Progenitor cell of endocrine pancreas (in vitro differentiated cells): ENCODE data around the gene FLOT2. TPM values are rescaled to one million over a fixed set of nuclear protein-coding genes. Genes with fewer than 3 reads are reported as not detected.
"Not testable (repeated sequence)": the region's sequence is repeated elsewhere in the genome, so short reads cannot be mapped to it uniquely, and the experiment has no call there.

Experiments
- DNase-seq: peaks from one replicate; pipeline ENCODE4 v3.0.0; 2021; ENCODE audit warnings: low spot score; ENCODE audit not compliant: unreplicated experiment
- H3K27ac Mint-ChIP-seq: 2 replicates; pipeline ENCODE4 v1.8.0; 2021; ENCODE audit warnings: mild to moderate bottlenecking, moderate library complexity, mixed read lengths
- H3K27me3 Mint-ChIP-seq: 2 replicates; pipeline ENCODE4 v1.8.0; 2021; ENCODE audit warnings: mixed read lengths
- H3K36me3 Mint-ChIP-seq: 2 replicates; pipeline ENCODE4 v1.8.0; 2022; ENCODE audit warnings: mixed read lengths; ENCODE audit not compliant: insufficient read depth
- H3K4me1 Mint-ChIP-seq: 2 replicates; pipeline ENCODE4 v1.8.0; 2021; ENCODE audit warnings: low read depth, mixed read lengths
- H3K4me3 Mint-ChIP-seq: 2 replicates; pipeline ENCODE4 v1.8.0; 2021; ENCODE audit warnings: low read depth, mild to moderate bottlenecking, moderate library complexity, mixed read lengths
- H3K9me3 Mint-ChIP-seq: 2 replicates; pipeline ENCODE4 v1.8.0; 2021; ENCODE audit warnings: low read depth, mixed read lengths
- CTCF ChIP-seq: fragments of 200-600 bp; sonication (generic); IDR thresholded peaks from one replicate; pipeline ENCODE4 v1.5.0; 2021; ENCODE audit warnings: antibody characterized with exemption, mild to moderate bottlenecking; ENCODE audit not compliant: unreplicated experiment
- total RNA-seq: library from RNA; stranded (reverse); gene quantifications from 2 replicates; pipeline ENCODE4 v1.2.1, GENCODE V29; 2021

The FLOT2 gene
- total RNA-seq, 1 donor from 2014 or later: 131 TPM

DNA sequence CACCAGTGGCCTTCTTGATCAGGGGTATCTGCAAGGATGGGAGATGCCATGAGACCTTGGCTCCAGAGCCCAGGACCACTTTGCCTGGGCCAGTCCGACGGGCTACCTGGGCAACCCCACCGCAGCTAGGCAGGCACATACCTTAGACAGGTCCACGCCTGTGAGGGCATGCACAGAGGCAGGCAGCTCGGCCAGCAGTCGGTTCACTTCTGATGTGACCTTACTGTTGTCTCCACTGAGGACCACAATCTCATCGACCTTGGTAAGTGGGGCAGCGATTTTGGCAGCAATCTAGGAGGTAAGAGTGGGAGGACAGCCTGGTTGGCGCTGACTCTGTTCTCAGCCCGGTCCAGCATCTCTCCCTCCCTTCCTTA, 17.0 kb downstream of the FLOT2 start:
- H3K36me3 Mint-ChIP-seq: peaks cover 21% of the 10 kb centered on the region
- no peak for DNase-seq
- TF ChIP-seq CTCF: no peak

GRCh38 chr17:28879886-28880571, 17.5 kb downstream of the FLOT2 start:
- Mint-ChIP-seq H3K27me3 (no peaks in the 10 kb centered on the region), H3K27ac (no peak overlapping the region), H3K36me3 (peaks cover 20% of the 10 kb centered on the region), H3K9me3 (peaks cover 3% of the 10 kb centered on the region), H3K4me1 (no peaks in the 10 kb centered on the region), H3K4me3 (no peak overlapping the region)
- TF ChIP-seq CTCF: no peak
- no peak for DNase-seq

More for the DNA sequence above, 17.0 kb downstream of the FLOT2 start:
- Mint-ChIP-seq H3K9me3 (peaks cover 3% of the 10 kb centered on the region), H3K27me3 (no peaks in the 10 kb centered on the region), H3K4me3 (no peak overlapping the region), H3K27ac (no peak overlapping the region), H3K4me1 (no peaks in the 10 kb centered on the region)

- no peak for DNase-seq
- Mint-ChIP-seq H3K4me1 (no peaks in the 10 kb centered on the region), H3K27ac (peak overlapping the region; percentile 76), H3K27me3 (no peaks in the 10 kb centered on the region), H3K9me3 (peaks cover 3% of the 10 kb centered on the region), H3K4me3 (no peak overlapping the region), H3K36me3 (peaks cover 18% of the 10 kb centered on the region)
- TF ChIP-seq CTCF: peak; percentile 58
Measured at GRCh38 chr17:28878981-28879380, 18.6 kb downstream of the FLOT2 start.

DNA sequence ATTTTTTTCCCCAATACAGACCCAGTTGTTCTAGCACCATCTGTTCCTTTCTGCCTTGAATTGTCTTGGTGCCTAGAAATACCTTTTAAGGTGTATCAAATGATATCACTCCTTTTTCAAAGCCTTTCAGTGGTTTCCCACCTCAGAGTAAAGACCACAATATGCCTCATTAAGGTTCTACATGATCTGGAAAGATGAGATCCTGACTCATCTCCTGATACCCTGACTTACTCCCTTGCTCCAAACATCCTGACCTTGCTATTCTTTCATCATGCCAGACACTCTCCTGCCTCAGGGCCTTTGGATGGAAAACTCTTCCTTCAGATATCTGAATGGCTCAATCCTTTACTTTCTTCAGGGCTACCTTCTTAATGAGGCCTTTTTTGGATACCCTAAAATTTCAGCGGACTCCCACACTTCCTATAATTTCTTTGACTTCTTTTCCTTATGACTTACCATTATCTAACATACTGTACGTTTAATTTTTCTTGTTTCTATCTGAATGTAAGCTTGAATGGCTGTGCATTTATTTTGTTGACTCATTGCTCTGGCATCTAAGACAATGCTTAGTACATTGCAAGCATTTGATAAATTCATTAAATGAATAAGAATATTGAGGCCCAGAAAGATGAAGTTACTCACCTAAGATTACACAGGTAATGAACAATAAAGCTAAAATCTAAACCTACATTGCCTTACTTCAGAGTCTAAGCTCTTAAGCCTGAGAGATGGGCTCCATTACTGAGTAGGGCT, 19.2 kb downstream of the FLOT2 start:
- Mint-ChIP-seq H3K36me3 (peaks cover 18% of the 10 kb centered on the region), H3K27me3 (no peaks in the 10 kb centered on the region), H3K27ac (no peak overlapping the region), H3K4me1 (no peaks in the 10 kb centered on the region), H3K9me3 (peaks cover 3% of the 10 kb centered on the region), H3K4me3 (no peak overlapping the region)
- no peak for TF ChIP-seq CTCF
- DNase-seq: no peak

DNA sequence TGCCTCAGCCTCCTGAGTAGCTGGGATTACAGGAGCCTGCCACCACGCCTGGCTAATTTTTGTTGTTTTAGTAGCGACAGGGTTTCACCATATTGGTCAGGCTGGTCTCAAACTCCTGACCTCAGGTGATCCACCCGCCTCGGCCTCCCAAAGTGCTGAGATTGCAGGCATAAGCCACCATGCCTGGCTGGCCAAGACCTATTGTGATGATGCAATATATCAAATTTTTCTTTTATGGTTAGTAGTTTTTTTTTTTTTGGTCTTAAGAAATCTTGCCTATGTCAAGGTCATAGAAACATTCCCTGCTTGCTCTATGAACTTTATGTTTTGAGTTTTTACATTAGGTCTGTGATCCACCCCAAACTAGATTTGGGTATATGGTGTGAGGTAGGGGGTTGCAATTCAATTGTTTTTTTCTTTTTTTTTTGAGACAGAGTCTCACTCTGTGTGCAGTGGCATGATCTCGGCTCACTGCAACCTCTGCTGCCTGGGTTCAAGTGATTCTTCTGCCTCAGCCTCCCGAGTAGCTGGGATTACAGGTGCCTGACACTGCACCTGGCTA, 20.3 kb downstream of the FLOT2 start:
- H3K4me1 Mint-ChIP-seq, H3K27ac Mint-ChIP-seq, DNase-seq: not testable (repeated sequence)

More for the DNA sequence above, 20.3 kb downstream of the FLOT2 start:
- H3K9me3 Mint-ChIP-seq, H3K27me3 Mint-ChIP-seq, H3K4me3 Mint-ChIP-seq: not testable (repeated sequence)
- peaks cover 14% of the 10 kb centered on the region for H3K36me3 Mint-ChIP-seq
